ENCODE data around the gene IBTK. TPM values are rescaled to one million over a fixed set of nuclear protein-coding genes. Genes with fewer than 3 reads are reported as not detected.
"Not testable (repeated sequence)": the region's sequence is repeated elsewhere in the genome, so short reads cannot be mapped to it uniquely, and the experiment has no call there.

The IBTK gene
- total RNA-seq, 1 donor from 2014 or later, result 92.9 TPM

DNA sequence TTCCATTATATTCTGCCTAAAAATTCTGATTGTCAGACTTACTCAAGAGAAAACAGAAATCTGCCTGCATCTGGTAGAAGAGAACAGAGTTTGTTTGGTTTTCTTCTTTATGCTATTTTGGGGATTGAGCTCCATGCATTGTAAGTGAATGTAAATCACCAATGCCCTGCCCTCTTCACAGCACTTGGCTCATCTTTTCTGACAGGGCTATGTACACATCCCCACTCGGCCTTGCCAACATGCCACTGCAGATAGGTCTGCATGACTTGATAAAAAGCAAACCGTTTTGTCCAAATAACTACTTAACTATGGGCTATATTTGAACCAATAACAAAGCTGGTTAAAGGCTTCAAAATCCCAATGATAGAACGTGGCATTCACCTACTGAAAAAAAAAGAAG is 117.7 kb downstream of the IBTK start:
- no peaks in the 10 kb centered on the region for H3K27me3 ChIP-seq (ENCODE audit: control insufficient read depth, insufficient read depth, low read length)
- DNase-seq (ENCODE audit: low read depth) (no peak), FAIRE-seq (no peak)
- TF ChIP-seq, protein P1, sequence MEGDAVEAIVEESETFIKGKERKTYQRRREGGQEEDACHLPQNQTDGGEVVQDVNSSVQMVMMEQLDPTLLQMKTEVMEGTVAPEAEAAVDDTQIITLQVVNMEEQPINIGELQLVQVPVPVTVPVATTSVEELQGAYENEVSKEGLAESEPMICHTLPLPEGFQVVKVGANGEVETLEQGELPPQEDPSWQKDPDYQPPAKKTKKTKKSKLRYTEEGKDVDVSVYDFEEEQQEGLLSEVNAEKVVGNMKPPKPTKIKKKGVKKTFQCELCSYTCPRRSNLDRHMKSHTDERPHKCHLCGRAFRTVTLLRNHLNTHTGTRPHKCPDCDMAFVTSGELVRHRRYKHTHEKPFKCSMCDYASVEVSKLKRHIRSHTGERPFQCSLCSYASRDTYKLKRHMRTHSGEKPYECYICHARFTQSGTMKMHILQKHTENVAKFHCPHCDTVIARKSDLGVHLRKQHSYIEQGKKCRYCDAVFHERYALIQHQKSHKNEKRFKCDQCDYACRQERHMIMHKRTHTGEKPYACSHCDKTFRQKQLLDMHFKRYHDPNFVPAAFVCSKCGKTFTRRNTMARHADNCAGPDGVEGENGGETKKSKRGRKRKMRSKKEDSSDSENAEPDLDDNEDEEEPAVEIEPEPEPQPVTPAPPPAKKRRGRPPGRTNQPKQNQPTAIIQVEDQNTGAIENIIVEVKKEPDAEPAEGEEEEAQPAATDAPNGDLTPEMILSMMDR (IDR thresholded peaks at IDR 0.05; ENCODE audit: insufficient read depth, low read length, severe bottlenecking), result no peak
- no peak overlapping the region for H3K4me3 ChIP-seq (ENCODE audit: low read depth, low read length)
- no peaks in the 10 kb centered on the region for H3K36me3 ChIP-seq (ENCODE audit: control insufficient read depth, insufficient read depth, low read length)

DNA sequence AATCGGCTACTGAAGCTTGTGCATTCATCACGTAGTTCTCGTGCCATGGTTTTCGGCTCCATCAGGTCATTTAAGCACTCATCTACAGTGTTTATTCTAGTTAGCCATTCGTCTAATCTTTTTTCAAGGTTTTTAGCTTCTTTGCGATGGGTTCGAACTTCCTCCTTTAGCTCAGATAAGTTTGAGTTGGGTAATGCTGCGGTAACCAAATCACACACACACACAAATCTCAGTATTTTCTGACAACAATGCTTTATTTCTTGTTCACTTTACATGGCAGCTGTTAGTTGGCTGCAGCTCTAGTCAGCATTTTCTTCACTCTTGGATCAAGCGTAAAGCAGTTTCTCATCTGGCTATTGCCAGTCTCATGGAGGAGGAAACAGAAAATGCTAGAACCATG is 118.6 kb downstream of the IBTK start:
- not testable (repeated sequence) for H3K4me3 ChIP-seq (ENCODE audit: low read depth, low read length); H3K27me3 ChIP-seq (ENCODE audit: control insufficient read depth, insufficient read depth, low read length); FAIRE-seq; H3K36me3 ChIP-seq (ENCODE audit: control insufficient read depth, insufficient read depth, low read length); DNase-seq (ENCODE audit: low read depth)

GRCh38 chr6:82123632-82124031 is 123.9 kb downstream of the IBTK start:
- Histone ChIP-seq H3K27me3 (ENCODE audit: control insufficient read depth, insufficient read depth, low read length) (no peaks in the 10 kb centered on the region), H3K36me3 (ENCODE audit: control insufficient read depth, insufficient read depth, low read length) (no peaks in the 10 kb centered on the region), H3K4me3 (ENCODE audit: low read depth, low read length) (no peak overlapping the region)
- FAIRE-seq, result no peak
- TF ChIP-seq, protein P1 (IDR thresholded peaks at IDR 0.05; ENCODE audit: insufficient read depth, low read length, severe bottlenecking), result no peak
- DNase-seq (ENCODE audit: low read depth), result no peak

Other genes with a start within 250 kb of the IBTK start
- 120 and 121 TPM in 2 replicates for gene TPBG, start 116.1 kb upstream of the IBTK start, total RNA-seq